K562 (cell line): Measurements from ENCODE around the gene LRRTM4. TPM values are rescaled to one million over a fixed set of nuclear protein-coding genes. Genes with fewer than 3 reads are reported as not detected.

Source experiments
- ATAC-seq: fragments of 200-7000 bp; cut with Tn5 transposase; 3 replicates; pipeline ENCODE4 v1.9.1; 2020; ENCODE audit warnings: moderate library complexity
- BruUV-seq: library from RNA; stranded (reverse); fragments of 400-500 nt; replicated peaks from 2 replicates; lab custom pipeline; 2021; lab: Mats Ljungman, UMichigan
- CTCF ChIA-PET: fragments of 300-600 bp; formaldehyde crosslinking; extraction: SDS; loops from one replicate; lab custom pipeline; 2021; ENCODE audit warnings: low intra/inter-chr PET ratio; lab: Yijun Ruan, JAX
- POLR2A ChIA-PET: fragments of 300-600, 350-650 bp; sonication (Branson Sonifier 250); formaldehyde crosslinking; extraction: SDS; loops from one replicate; lab custom pipeline; 2021; ENCODE audit warnings: antibody characterized with exemption, inconsistent platforms; lab: Yijun Ruan, JAX
- DNase-seq, 4 experiments: peaks; one replicate each; pipeline versions ENCODE4 v3.0.0 to v3.0.0-alpha.2; 2011 to 2018; ENCODE audit warnings: low spot score in 3 of 4, mixed read lengths in 3 of 4; ENCODE audit errors: extremely low read depth in 1 of 4
- FAIRE-seq: peaks from 2 replicates; lab custom pipeline; 2011; peaks lifted over from hg19 to GRCh38; lab: Jason Lieb, UNC
- H2AFZ ChIP-seq: 2 replicates; pipeline ENCODE4 v1.6.0; 2011; ENCODE audit warnings: low read depth, low read length, control low read depth, inconsistent platforms
- H3K27ac ChIP-seq: fragments of 200-600 bp; 3 replicates; pipeline ENCODE4 v1.8.0; 2011; ENCODE audit warnings: low read depth, mild to moderate bottlenecking, control low read depth, inconsistent platforms, low read length, moderate library complexity, mixed read lengths; ENCODE audit errors: extremely low read depth
- H3K27me3 ChIP-seq, 2 experiments: fragments of 300-600 bp in 1 of 2; 2 replicates in 1 of 2; 3 replicates in 1 of 2; pipeline versions ENCODE4 v1.6.0 to v1.8.0; 2011; ENCODE audit warnings: inconsistent platforms in 2 of 2, low read length in 2 of 2, mild to moderate bottlenecking in 1 of 2, mixed read lengths in 1 of 2, moderate library complexity in 1 of 2; ENCODE audit not compliant: control insufficient read depth in 2 of 2, insufficient read depth in 2 of 2
- H3K36me3 ChIP-seq: fragments of 300-600 bp; 3 replicates; pipeline ENCODE4 v1.8.0; 2011; ENCODE audit warnings: mild to moderate bottlenecking, low read length, inconsistent platforms; ENCODE audit not compliant: control insufficient read depth, insufficient read depth
- H3K4me1 ChIP-seq, 2 experiments: fragments of 200-600 bp in 1 of 2; replicated peaks in 1 of 2; 2 replicates in 1 of 2; 3 replicates in 1 of 2; pipeline versions ENCODE4 v1.5.1 to v1.8.0; 2011; ENCODE audit warnings: inconsistent platforms in 2 of 2, low read length in 2 of 2, mild to moderate bottlenecking in 1 of 2, mixed read lengths in 1 of 2, moderate library complexity in 1 of 2; ENCODE audit not compliant: control insufficient read depth in 2 of 2, insufficient read depth in 2 of 2
- H3K4me2 ChIP-seq: 2 replicates; pipeline ENCODE4 v1.6.1; 2011; ENCODE audit warnings: low read length, control low read depth, inconsistent platforms, mixed read lengths; ENCODE audit not compliant: insufficient read depth
- H3K4me3 ChIP-seq: fragments of 200-600 bp; sonication (generic), shearing (Covaris generic); 2 replicates; pipeline ENCODE4 v1.5.1; 2016; ENCODE audit warnings: control low read depth, inconsistent platforms
- H3K79me2 ChIP-seq: fragments of 200-600 bp; 3 replicates; pipeline ENCODE4 v1.8.0; 2011; ENCODE audit warnings: low read length, inconsistent platforms; ENCODE audit not compliant: control insufficient read depth, insufficient read depth
- H3K9ac ChIP-seq, 2 experiments: 2 replicates each; pipeline versions ENCODE4 v1.6.0 to v1.6.1; 2011; ENCODE audit warnings: low read depth in 2 of 2, low read length in 2 of 2, control low read depth in 1 of 2, inconsistent platforms in 1 of 2, mild to moderate bottlenecking in 1 of 2, mixed read lengths in 1 of 2; ENCODE audit not compliant: insufficient read depth in 1 of 2
- H3K9me1 ChIP-seq: one replicate; pipeline ENCODE4 v1.6.0; 2011; ENCODE audit warnings: inconsistent platforms, mild to moderate bottlenecking, low read length, moderate library complexity; ENCODE audit not compliant: control insufficient read depth, insufficient read depth
- H3K9me3 ChIP-seq: replicated peaks from 2 replicates; pipeline ENCODE4 v1.5.1; 2011; ENCODE audit warnings: low read depth, low read length, inconsistent platforms; ENCODE audit not compliant: control insufficient read depth, insufficient read depth
- H4K20me1 ChIP-seq: replicated peaks from 2 replicates; pipeline ENCODE4 v1.6.1; 2011; ENCODE audit warnings: low read length, inconsistent platforms, mixed read lengths; ENCODE audit not compliant: control insufficient read depth, insufficient read depth
- CEBPB ChIP-seq: fragments of 450-650 bp; IDR thresholded peaks from 2 replicates; pipeline ENCODE4 v1.6.1; 2016; ENCODE audit warnings: missing genetic modification characterization, missing compliant biosample characterization
- CHD4 ChIP-seq: fragments of 200-600 bp; sonication (generic); IDR thresholded peaks from 3 replicates; pipeline ENCODE4 v1.6.1; 2012; ENCODE audit warnings: low read depth, mild to moderate bottlenecking, mixed read lengths, low read length, inconsistent platforms; ENCODE audit not compliant: insufficient read depth, insufficient replicate concordance, poor library complexity, severe bottlenecking
- DACH1 ChIP-seq: fragments of 450-650 bp; IDR thresholded peaks from 2 replicates; pipeline ENCODE4 v1.6.1; 2018; ENCODE audit not compliant: partially characterized antibody
- HSF4 ChIP-seq: fragments of 250-450 bp; sonication (Bioruptor Pico); IDR thresholded peaks from 2 replicates; pipeline ENCODE4 v2.1.2; 2022; ENCODE audit warnings: mild to moderate bottlenecking, moderate library complexity, borderline replicate concordance
- MEF2A ChIP-seq: IDR thresholded peaks from 2 replicates; pipeline ENCODE4 v1.6.1; 2011; ENCODE audit warnings: low read depth, mild to moderate bottlenecking, low read length, moderate library complexity; ENCODE audit not compliant: control insufficient read depth
- MIER1 ChIP-seq: fragments of 450-650 bp; IDR thresholded peaks from 2 replicates; pipeline ENCODE4 v1.6.1; 2016; ENCODE audit warnings: antibody characterized with exemption, mild to moderate bottlenecking, low read depth
- NR2C1 ChIP-seq, 2 experiments: fragments of 450-650 bp; IDR thresholded peaks; 2 replicates each; pipeline ENCODE4 v1.6.1; 2017; ENCODE audit warnings: mild to moderate bottlenecking in 2 of 2, antibody characterized with exemption in 1 of 2, inconsistent platforms in 1 of 2, missing compliant biosample characterization in 1 of 2, missing genetic modification characterization in 1 of 2
- NR2C2 ChIP-seq, 2 experiments: fragments of 200-800 bp in 1 of 2; sonication (Bioruptor generic) in 1 of 2; sonication (generic) in 1 of 2; formaldehyde crosslinking in 1 of 2; IDR thresholded peaks; 2 replicates each; pipeline versions ENCODE4 v1.6.1 to v1.8.0; 2016 to 2022; ENCODE audit warnings: mild to moderate bottlenecking in 1 of 2, missing compliant biosample characterization in 1 of 2, missing genetic modification characterization in 1 of 2, missing genetic modification reagents in 1 of 2
- POLR2AphosphoS5 ChIP-seq: IDR thresholded peaks from 2 replicates; pipeline ENCODE4 v1.6.1; 2011; ENCODE audit warnings: mild to moderate bottlenecking, low read depth, low read length, moderate library complexity; ENCODE audit not compliant: control insufficient read depth, insufficient read depth
- RCOR1 ChIP-seq, 2 experiments: IDR thresholded peaks; 2 replicates each; pipeline ENCODE4 v1.6.1; 2012; ENCODE audit warnings: low read depth in 2 of 2, low read length in 2 of 2, borderline replicate concordance in 1 of 2, improper control_type of control experiment in 1 of 2
- SMARCB1 ChIP-seq: IDR thresholded peaks from 2 replicates; pipeline ENCODE4 v1.6.1; 2011; ENCODE audit warnings: improper control_type of control experiment, low read depth; ENCODE audit not compliant: insufficient read length
- ZNF133 ChIP-seq: fragments of 250-450 bp; sonication (Bioruptor Pico); IDR thresholded peaks from 2 replicates; pipeline ENCODE4 v1.4.0; 2020; ENCODE audit warnings: mild to moderate bottlenecking
- ZNF347 ChIP-seq: fragments of 450-650 bp; formaldehyde crosslinking; IDR thresholded peaks from 2 replicates; pipeline ENCODE4 v1.4.0; 2020; ENCODE audit warnings: low read depth, mild to moderate bottlenecking, moderate library complexity
- ZNF589 ChIP-seq: fragments of 200-800 bp; sonication (Bioruptor generic); IDR thresholded peaks from 2 replicates; pipeline ENCODE4 v1.6.1; 2016; ENCODE audit warnings: low read depth, missing genetic modification characterization, missing compliant biosample characterization
- WGBS: fragments of 100-300 bp; shearing (Covaris generic); methylation state at CpG from one replicate; pipeline ENCODE4 v1.1.6; 2016; ENCODE audit warnings: low coverage, mixed read lengths; ENCODE audit not compliant: insufficient coverage; ENCODE audit errors: missing lambda C conversion rate; 5-methylcytosine and 5-hydroxymethylcytosine counted together
- in situ Hi-C: fragments of 300-500 bp; cut with MboI; formaldehyde crosslinking; loops from 4 replicates; pipeline ENCODE4 v1.15.0; 2018; ENCODE audit warnings: inconsistent platforms, mixed read lengths
- intact Hi-C: fragments of 100-400 bp; cut with micrococcal nuclease; formaldehyde crosslinking; loops from 2 replicates; pipeline ENCODE4 v1.14.2; 2022
- polyA plus RNA-seq, 8 experiments: library from polyadenylated mRNA; depleted of rRNA in 4 of 8; stranded (reverse) in 5 of 8; unstranded in 3 of 8; fragments of >200 nt; fragmentation: Nextera tagmentation in 2 of 8; fragmentation: Illumina TruSeq in 1 of 8; extraction: Ambion mirVana in 2 of 8; extraction: Trizol in 1 of 8; gene quantifications; 2 replicates each; pipeline versions ENCODE4 v1.2.1 to v1.2.3, GENCODE V29; 2011 to 2014; ENCODE audit warnings: inconsistent platforms in 1 of 8, missing spikeins in 1 of 8
- total RNA-seq, 7 experiments: library from RNA; depleted of rRNA in 6 of 7; stranded (reverse); fragments of >200 nt in 6 of 7; fragmentation: Illumina TruSeq in 2 of 7; extraction: Trizol in 2 of 7; gene quantifications; 2 replicates each; pipeline versions ENCODE4 v1.2.1 to v1.2.3, GENCODE V29; 2011 to 2021; ENCODE audit warnings: low replicate concordance in 1 of 7

LRRTM4 gene
- total and polyA plus RNA-seq, 9 of the 15 experiments (the other 6 are each of a cell fraction or from before 2014, with no cell fraction given), result 0.04 TPM; not detected in 6

DNA sequence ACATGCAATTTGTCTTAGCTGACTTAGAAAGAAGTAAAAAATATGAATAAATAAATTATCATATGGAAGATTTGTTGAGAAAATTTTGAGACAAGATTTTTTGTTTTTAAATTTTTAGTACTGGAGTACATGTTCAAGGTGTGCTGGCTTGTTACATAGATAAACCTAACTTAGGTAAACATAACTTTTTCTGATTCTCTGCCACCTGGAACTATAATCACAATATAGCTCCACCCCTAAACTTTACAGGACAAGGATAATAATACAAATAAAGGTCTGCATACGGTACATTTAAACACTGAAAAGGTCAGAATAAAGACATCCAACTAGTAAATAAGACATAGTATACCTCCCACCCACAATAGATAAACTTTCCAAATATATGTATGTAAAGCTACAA is 330.5 kb downstream of the LRRTM4 start:
- Histone ChIP-seq H3K27ac (no peak overlapping the region), H3K9me3 (no peaks in the 10 kb centered on the region), H3K4me3 (no peak overlapping the region), H3K9me1 (no peaks in the 10 kb centered on the region), H3K4me2 (no peak overlapping the region)
- CTCF ChIA-PET, result no interaction called here
- POLR2A ChIA-PET, result no interaction called here
- BruUV-seq, result no TSS peak
- FAIRE-seq, result no peak
- WGBS, result 0% methylated on average over 1 of the region's 1 CpG
- TF ChIP-seq RCOR1 (IDR thresholded peaks at IDR 0.05; ENCODE audit: borderline replicate concordance in 1 of 2, low read depth in 2 of 2, low read length in 2 of 2) (no peak), NR2C2 (CRISPR knock-in tag; IDR thresholded peaks at IDR 0.05) (no peak), NR2C2 (tag; IDR thresholded peaks at IDR 0.05) (no peak), MIER1 (no peak), HSF4 (CRISPR knock-in tag) (no peak), CEBPB (tag) (no peak), NR2C1 (IDR thresholded peaks at IDR 0.05) (no peak), NR2C1 (tag; IDR thresholded peaks at IDR 0.05) (no peak), ZNF589 (CRISPR knock-in tag) (no peak), DACH1 (no peak), ZNF347 (CRISPR knock-in tag) (no peak), ZNF133 (CRISPR knock-in tag) (no peak), CHD4 (no peak), MEF2A (no peak), SMARCB1 (no peak), POLR2AphosphoS5 (no peak)
- TF ChIP-seq, all 486 proteins: peak for 0
- no peak overlapping the region for H2AFZ ChIP-seq
- no peak overlapping the region for H3K9ac ChIP-seq
- ATAC-seq, result no peak
- no peaks in the 10 kb centered on the region for H3K27me3 ChIP-seq
- no peaks in the 10 kb centered on the region for H3K4me1 ChIP-seq
- no peak for DNase-seq
- in situ Hi-C loops (no loop called here), intact Hi-C loops (no loop called here)
- H3K79me2 ChIP-seq, result no peaks in the 10 kb centered on the region
- H4K20me1 ChIP-seq, result no peaks in the 10 kb centered on the region
- H3K36me3 ChIP-seq, result no peaks in the 10 kb centered on the region
